NCI-H1105 (cell line): ENCODE data around the gene PPA1.
"Not testable (repeated sequence)": the region's sequence is repeated elsewhere in the genome, so short reads cannot be mapped to it uniquely, and the experiment has no call there.

Source experiments
- DNase-seq: peaks from one replicate; lab custom pipeline; 2025; lab: John Stamatoyannopoulos, UW

Gene PPA1

GRCh38 chr10:70254778-70255328, 21.6 kb upstream of the PPA1 start:
- no peak for DNase-seq

DNA sequence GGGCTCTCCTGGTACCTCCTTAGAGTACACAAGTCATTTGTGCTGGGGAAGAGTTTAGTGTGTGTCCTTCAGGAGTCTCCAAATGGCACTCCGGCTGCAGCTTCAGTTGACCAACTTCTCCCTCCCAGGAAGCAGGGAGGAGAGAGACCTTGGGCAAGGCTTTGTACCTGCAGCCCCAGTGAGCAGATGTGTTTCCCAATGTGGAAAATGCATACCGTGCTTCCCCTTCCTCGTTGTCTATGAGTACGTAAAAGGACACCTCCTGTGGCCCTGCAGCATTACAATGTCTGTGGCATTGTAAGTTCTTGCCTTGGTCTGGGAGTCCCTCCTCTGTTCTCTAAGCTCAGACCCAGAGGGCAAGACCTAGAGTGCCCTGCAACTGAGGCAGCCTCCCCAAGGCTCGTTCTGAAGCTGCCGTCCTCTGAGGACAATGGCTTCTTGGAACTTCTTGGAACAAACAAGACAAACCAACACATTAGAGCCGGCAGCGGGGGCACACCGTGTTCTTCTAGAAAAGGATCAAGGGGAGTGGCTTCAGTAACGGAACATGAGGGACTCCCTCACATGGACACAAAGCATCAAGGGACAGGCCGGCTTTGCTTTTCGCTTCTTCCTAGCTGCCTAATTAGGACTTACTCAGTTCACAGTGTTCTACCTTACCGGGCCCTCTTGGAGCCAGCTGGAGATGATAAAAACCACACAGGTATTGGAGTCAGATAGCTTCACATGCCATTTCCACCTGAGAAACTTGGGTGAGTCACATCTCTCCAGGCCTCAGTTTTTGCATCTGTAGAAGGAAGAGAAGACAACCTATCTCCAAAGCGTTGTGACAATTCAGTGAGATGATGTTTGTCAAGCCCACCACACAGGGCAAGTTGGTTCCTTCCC, 20.9 kb upstream of the PPA1 start:
- no peak for DNase-seq

- DNase-seq: no peak
Observed at GRCh38 chr10:70250961-70251680, 17.9 kb upstream of the PPA1 start.

- no peak for DNase-seq
Observed at GRCh38 chr10:70247360-70247759, 14.1 kb upstream of the PPA1 start.

- DNase-seq: no peak
Observed at GRCh38 chr10:70241081-70241480, 7.9 kb upstream of the PPA1 start.

GRCh38 chr10:70239986-70240385, 6.8 kb upstream of the PPA1 start:
- not testable (repeated sequence) for DNase-seq

GRCh38 chr10:70239077-70239976, 6.1 kb upstream of the PPA1 start:
- not testable (repeated sequence) for DNase-seq

DNA sequence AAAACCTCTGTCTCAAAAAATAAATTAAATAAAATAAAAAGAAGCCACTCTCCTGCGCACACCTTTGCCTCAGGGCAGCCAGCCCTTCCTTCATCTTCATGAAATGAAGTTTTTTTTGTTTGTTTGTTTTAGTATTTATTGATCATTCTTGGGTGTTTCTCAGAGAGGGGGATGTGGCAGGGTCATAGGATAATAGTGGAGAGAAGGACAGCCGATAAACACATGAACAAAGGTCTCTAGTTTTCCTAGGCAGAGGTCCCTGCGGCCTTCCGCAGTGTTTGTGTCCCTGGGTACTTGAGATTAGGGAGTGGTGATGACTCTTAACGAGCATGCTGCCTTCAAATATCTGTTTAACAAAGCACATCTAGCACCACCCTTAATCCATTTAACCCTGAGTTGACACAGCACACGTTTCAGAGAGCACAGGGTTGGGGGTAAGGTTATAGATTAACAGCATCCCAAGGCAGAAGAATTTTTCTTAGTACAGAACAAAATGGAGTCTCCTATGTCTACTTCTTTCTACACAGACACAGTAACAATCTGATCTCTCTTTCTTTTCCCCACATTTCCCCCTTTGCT, 4.8 kb upstream of the PPA1 start:
- not testable (repeated sequence) for DNase-seq

- DNase-seq: no peak
Observed at GRCh38 chr10:70234668-70235447, 1.6 kb upstream of the PPA1 start.

DNA sequence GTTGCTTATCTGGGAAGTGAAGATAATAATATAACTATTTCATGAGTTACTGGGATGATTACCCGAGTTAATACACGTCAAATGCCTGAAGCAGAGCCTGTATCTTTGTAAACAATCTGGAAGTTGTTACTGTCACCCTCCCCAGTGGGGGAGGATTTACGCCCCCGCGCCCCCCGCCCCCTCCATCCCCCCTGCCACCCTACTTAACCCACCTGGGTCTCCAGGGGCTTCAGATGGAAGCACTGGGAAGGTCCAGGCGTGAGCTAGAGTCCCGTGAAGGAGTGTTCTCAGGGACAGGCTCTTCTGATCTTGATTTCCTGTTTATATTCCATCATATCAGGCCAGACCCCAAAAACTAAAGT, 691 bp upstream of the PPA1 start:
- DNase-seq: no peak

DNA sequence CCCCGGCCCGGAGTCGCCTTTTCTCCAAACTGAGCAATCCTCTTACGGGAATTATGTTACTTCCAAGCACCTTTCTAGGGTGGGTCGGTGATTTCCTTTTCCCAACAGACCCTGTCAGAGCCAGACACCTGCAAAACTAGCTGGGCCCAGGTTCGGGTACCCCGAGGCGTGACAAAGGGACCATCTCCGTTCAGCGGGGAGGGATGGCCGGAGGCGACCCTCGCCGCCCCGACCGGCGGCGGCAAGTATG, 445 bp downstream of the PPA1 start:
- no peak for DNase-seq

DNA sequence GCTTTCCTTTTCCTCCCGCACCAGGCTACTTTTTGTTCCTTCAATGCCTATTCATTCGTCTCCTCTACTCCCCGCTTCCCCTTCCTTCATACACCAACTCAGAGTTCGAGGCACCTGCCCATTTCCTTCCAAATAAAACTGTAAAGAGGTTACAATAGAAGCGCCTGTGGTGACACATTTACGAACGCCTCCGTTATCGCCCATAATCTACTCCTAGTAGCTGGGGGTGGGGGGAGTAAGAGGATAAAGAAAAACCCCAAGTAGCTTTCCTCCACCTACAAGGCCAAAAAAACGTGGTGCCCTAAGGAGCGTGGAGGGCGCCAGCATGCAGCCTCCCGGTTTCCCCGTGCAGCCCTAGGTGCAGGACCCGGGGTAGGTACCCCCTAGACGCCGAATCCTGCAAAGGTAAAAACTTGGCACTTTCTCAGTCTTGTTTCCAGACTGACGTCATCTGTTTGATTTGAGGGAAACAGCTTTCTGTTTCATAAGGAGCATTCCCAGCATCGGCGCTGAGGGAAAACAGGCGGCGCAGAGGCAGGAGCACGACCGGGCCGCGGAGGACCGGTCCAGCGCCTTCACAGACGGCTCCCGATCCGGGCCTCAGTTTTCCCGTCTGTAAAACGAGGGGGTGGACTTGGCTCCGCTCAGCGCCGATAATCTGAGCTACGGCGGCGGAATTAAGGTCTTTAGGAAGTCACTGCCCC, 922 bp downstream of the PPA1 start:
- peak; percentile 26 for DNase-seq

GRCh38 chr10:70228491-70228890, 4.7 kb downstream of the PPA1 start:
- DNase-seq: no peak

DNA sequence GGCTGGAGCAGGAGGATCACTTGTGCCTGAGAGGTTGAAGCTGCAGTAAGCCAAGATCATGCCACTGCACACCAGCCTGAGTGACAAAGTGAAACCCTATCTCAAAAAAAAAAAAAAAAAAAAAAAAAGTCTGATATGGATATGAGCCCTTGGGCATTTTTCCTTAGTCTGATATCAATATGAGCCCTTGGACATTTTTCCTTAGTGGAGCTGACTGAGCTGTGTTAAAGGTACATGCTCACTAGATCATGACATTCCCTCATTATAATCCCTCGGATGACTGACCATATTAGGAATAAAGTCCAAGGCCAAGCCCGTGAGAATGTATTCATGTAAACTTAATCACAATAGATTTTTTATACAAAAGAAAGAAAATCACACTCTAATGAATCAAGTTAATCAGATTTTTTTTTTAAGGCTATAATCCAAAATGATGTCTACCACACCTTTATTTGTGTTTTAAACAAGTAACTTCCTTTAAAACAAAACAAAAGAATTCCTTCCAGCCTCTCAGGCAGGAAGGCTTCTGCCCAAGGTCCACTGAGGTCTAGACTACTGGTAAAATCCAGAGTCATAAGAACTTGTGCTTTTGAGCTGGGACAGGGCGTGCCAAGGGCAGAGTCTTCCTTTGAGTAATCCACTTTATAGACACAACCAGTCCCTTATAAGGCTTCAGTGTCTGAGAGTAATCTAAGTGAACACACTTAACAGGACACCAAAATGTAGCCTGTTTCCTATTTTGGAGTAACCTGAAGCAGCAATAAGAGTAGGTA, 5.5 kb downstream of the PPA1 start:
- DNase-seq: no peak

GRCh38 chr10:70223728-70224127, 9.5 kb downstream of the PPA1 start:
- no peak for DNase-seq

DNA sequence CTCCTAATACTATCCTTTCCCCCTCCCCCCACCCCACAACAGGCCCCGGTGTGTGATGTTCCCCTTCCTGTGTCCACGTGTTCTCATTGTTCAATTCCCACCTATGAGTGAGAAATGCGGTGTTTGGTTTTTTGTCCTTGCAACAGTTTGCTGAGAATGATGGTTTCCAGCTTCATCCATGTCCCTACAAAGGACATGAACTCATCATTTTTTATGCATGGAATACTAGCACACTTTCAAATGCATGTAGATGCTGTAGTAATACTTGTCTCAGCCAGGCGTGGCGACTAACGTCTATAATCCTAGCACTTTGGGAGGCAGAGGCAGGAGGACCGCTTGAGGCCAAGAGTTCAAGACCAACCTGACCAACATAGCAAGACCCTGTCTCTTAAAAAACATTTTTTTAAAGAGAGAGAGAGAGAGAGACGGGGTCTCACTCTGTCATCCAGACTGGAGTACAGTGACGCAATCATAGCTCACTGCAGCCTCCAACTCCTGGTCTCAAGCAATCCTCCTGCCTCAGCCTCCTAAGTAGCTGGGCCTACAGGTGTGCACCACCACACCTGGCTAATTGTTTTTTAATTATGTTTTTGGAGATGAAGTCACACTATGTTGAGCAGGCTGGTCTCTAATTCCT, 10.3 kb downstream of the PPA1 start:
- not testable (repeated sequence) for DNase-seq

DNA sequence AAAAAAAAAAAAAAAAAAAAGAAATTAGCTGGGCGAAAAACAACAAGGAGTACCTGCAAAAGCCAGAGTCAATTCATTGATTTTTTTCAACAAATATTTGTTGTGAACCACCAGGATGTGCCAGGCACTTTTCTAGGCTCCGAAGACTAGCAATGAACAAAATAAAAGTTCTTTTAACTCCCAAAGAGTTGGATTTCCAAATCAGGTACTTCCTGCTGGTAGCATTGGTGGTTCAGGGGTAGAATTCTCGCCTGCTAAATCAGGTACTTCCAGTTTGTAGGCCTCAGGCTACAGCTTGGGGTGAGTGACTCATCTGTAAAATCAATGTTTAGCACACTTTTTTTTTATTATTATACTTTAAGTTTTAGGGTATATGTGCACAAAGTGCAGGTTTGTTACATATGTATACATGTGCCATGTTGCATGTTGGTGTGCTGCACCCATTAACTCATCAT, 10.9 kb downstream of the PPA1 start:
- DNase-seq: no peak

GRCh38 chr10:70221030-70221429, 12.2 kb downstream of the PPA1 start:
- DNase-seq: no peak

DNA sequence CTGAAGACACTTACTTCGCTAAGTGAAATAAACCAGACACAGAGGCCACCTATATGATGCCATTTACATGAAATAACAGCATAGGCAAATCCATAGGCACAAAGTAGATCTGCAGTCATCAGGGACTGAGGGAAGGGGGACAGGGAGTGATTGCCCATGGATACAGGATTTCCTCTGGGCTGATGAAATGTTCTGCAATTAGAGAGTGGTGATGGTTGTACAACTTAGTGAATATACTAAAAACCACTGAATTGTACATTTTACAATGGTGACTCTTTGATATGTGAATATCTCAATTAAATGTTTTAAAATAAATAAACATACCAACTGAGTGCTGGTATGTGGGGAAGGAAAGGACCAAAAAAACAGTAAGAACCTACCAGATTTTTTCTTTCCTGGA, 20.4 kb downstream of the PPA1 start:
- no peak for DNase-seq
